Measurements from ENCODE around the gene FERMT1. TPM values are rescaled to one million over a fixed set of nuclear protein-coding genes. Genes with fewer than 3 reads are reported as not detected.

Gene FERMT1
- total RNA-seq, 4 donors from 2014 or later = 23.2 to 31.9 (median 29.7) TPM

DNA sequence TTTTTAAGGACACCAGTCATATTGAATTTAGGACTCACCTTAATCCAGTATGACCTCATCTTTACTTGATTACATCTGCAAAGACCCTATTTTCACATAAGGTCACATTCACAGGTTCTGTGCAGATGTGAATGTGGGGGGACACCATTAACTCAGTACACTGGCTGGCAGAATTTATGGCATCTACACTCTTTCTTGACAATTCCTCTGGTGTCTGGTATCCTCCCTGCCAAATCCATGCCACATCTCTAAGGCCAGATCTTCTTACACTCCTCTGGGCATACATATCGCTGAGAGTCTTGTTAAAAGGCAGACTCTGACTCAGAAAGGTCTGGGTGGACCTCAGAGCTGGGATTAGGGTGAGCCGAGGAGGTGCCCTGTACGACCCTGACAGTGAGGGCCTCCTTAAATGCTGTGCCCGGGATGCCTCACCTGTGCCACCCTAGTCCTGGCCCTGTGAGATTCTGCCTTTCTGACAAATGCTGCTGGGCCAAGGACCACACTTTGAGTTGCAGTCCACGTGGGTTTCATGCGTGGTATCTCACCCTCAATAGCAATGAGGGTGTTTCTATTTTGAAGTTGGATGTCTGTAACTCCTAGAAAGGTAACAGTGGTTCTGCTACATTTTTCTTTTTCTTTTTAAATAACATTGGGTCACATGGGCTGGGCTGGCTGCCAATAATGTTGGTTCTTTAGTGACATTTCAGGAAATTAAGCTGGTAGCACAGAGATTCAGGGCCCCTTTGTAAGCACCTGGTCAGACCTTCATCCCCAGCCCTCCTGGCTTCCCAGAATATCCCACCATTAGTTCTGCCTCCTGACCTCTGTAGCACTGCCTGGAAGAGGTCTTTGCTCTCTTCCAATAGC is 51.8 kb downstream of the FERMT1 start:
- Histone ChIP-seq H3K9me3 (no peaks in the 10 kb centered on the region), H3K4me3 (no peak overlapping the region), H3K27me3 (no peaks in the 10 kb centered on the region), H3K36me3 (peaks cover 0 to 4% (median 1%) of the 10 kb centered on the region in 4 donors), H3K27ac (no peak overlapping the region), H3K4me1 (no peaks in the 10 kb centered on the region)
- DNase-seq = no peak
- 87 to 90% methylated on average over 5 to 6 of the region's 6 CpGs for WGBS, 2 donors (ENCODE audit: low coverage in 1 of 2)
- in situ Hi-C loops (cut with MboI; ENCODE audit: low pct_ligation_motif_present in 1 of 4, low pct_unique_long_range_greater_than_20kb in 1 of 4, low sequenced_read_pairs in 3 of 4) (no loop called here), intact Hi-C loops (cut with DNase I; ENCODE audit: low total_unique reads) (loop anchor here (10.0 kb wide), 1 partner anchor 116 kb away; the partner anchor contains the start of genes MCM8 and TRMT6)
- TF ChIP-seq POLR2A (IDR thresholded peaks at IDR 0.05) (no peak), EP300 (IDR thresholded peaks at IDR 0.05; ENCODE audit: low read depth) (no peak), POLR2AphosphoS5 (IDR thresholded peaks at IDR 0.05) (no peak)
- TF ChIP-seq, protein P1, sequence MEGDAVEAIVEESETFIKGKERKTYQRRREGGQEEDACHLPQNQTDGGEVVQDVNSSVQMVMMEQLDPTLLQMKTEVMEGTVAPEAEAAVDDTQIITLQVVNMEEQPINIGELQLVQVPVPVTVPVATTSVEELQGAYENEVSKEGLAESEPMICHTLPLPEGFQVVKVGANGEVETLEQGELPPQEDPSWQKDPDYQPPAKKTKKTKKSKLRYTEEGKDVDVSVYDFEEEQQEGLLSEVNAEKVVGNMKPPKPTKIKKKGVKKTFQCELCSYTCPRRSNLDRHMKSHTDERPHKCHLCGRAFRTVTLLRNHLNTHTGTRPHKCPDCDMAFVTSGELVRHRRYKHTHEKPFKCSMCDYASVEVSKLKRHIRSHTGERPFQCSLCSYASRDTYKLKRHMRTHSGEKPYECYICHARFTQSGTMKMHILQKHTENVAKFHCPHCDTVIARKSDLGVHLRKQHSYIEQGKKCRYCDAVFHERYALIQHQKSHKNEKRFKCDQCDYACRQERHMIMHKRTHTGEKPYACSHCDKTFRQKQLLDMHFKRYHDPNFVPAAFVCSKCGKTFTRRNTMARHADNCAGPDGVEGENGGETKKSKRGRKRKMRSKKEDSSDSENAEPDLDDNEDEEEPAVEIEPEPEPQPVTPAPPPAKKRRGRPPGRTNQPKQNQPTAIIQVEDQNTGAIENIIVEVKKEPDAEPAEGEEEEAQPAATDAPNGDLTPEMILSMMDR (IDR thresholded peaks at IDR 0.05) = no peak

DNA sequence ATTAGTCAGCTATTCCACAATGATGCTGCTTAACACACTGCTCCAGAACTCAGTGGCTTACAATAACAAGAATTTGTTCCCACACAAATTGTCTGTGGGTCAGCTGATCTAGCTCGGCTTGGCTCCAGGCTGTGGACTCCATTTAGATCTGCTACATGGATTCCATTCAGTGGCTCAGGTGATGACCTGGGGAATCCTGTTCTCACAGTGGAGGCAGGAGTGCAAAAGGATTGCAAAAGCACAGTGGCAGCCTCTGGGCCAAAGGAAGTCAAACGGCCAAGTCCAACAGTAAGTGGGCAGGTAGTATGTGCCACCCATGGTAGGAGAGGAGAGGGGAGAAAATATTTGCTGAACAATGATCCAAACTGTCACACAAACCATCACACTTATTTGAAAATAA is 53.2 kb downstream of the FERMT1 start:
- Histone ChIP-seq H3K4me3 (no peak overlapping the region), H3K36me3 (peaks cover 0 to 4% (median 1%) of the 10 kb centered on the region in 4 donors), H3K27me3 (no peaks in the 10 kb centered on the region), H3K4me1 (no peaks in the 10 kb centered on the region), H3K27ac (no peak overlapping the region), H3K9me3 (no peaks in the 10 kb centered on the region)
- 78 to 100% methylated on average over 1 to 2 of the region's 2 CpGs for WGBS, 2 donors (ENCODE audit: low coverage in 1 of 2)
- TF ChIP-seq POLR2A (IDR thresholded peaks at IDR 0.05) = no peak
- no peak for DNase-seq
- intact Hi-C loops (cut with DNase I; ENCODE audit: low total_unique reads) (loop anchor here (10.0 kb wide), 1 partner anchor 115 kb away; the partner anchor contains the start of genes MCM8 and TRMT6), in situ Hi-C loops (cut with MboI; ENCODE audit: low pct_ligation_motif_present in 1 of 4, low pct_unique_long_range_greater_than_20kb in 1 of 4, low sequenced_read_pairs in 3 of 4) (no loop called here)

DNA sequence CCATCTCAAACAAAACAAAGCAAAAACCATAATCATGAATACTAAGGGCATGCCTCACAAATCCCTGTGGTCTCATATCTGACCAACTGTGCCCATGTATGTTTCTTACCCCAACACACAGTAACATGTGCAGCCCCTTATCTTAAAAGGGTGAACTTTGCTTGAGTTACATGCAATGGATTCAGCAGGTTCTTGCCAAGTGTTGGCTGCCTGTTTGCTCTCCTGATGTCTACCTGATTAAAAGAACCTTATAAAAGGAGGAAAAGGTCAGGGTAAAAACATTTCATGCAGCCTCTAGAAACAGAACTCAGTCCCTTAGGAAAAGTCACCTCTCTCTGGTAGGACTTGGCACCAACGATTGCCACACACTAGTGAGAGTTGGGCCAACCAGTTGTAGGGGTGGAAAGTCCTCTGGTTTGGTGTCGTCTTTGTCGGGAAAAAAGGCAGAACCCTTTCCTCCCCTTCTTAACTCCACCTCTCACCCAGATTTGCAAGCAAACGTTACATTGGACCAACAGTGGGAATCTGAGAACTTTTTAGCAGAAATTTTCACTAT is 55.0 kb downstream of the FERMT1 start:
- Histone ChIP-seq H3K4me3 (no peak overlapping the region), H3K4me1 (no peaks in the 10 kb centered on the region), H3K27ac (no peak overlapping the region), H3K36me3 (peaks cover 0 to 3% (median 0%) of the 10 kb centered on the region in 4 donors), H3K9me3 (no peaks in the 10 kb centered on the region), H3K27me3 (no peaks in the 10 kb centered on the region)
- DNase-seq = no peak
- in situ Hi-C loops (cut with MboI; ENCODE audit: low pct_ligation_motif_present in 1 of 4, low pct_unique_long_range_greater_than_20kb in 1 of 4, low sequenced_read_pairs in 3 of 4) (no loop called here), intact Hi-C loops (cut with DNase I; ENCODE audit: low total_unique reads) (no loop called here)
- TF ChIP-seq, protein P1 (IDR thresholded peaks at IDR 0.05) = no peak
- TF ChIP-seq POLR2AphosphoS5 (IDR thresholded peaks at IDR 0.05) = no peak
- TF ChIP-seq EP300 (IDR thresholded peaks at IDR 0.05; ENCODE audit: low read depth) = no peak
- TF ChIP-seq POLR2A (IDR thresholded peaks at IDR 0.05) = no peak
- 70 to 81% methylated on average over 2 to 4 of the region's 4 CpGs for WGBS, 2 donors (ENCODE audit: low coverage in 1 of 2)

DNA sequence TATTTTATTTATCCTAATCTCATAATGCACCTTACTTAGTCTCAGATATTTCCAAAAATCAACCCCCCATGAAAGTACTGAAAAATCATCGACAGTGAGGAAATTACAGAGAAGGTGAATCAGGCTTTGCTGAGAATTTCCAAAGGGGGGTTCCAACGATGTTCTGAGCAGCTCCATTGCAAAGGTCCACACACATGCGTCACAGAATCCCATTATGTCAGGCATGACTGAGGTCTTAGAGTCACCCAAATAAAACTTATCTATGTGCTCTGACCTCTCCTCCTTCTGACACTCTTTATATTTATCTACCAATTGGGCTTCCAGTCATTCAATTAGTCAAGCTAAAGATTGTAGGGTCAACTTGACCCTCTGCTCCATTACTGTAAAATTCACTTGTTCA is 56.2 kb downstream of the FERMT1 start:
- no peak for DNase-seq
- in situ Hi-C loops (cut with MboI; ENCODE audit: low pct_ligation_motif_present in 1 of 4, low pct_unique_long_range_greater_than_20kb in 1 of 4, low sequenced_read_pairs in 3 of 4) = no loop called here
- H3K27me3 ChIP-seq = no peaks in the 10 kb centered on the region
- 84% methylated on average over 3 of the region's 3 CpGs; no CpG with 5 or more reads in 1 of the 2 donors for WGBS, 2 donors (ENCODE audit: low coverage in 1 of 2)
- no peak overlapping the region for H3K4me3 ChIP-seq
- no peak overlapping the region for H3K27ac ChIP-seq
- intact Hi-C loops (cut with DNase I; ENCODE audit: low total_unique reads) = no loop called here
- TF ChIP-seq, protein P1 (IDR thresholded peaks at IDR 0.05) = no peak
- TF ChIP-seq POLR2AphosphoS5 (IDR thresholded peaks at IDR 0.05) (no peak), EP300 (IDR thresholded peaks at IDR 0.05; ENCODE audit: low read depth) (no peak), POLR2A (IDR thresholded peaks at IDR 0.05) (no peak)
- H3K36me3 ChIP-seq = no peaks in the 10 kb centered on the region
- H3K4me1 ChIP-seq = no peaks in the 10 kb centered on the region
- no peaks in the 10 kb centered on the region for H3K9me3 ChIP-seq

Data from transverse colon (tissue), 4 donors.